H1 (cell line): ENCODE measurements around the gene CLCA1. TPM values are rescaled to one million over a fixed set of nuclear protein-coding genes. Genes with fewer than 3 reads are reported as not detected.

Source experiments
- CTCF ChIA-PET: fragments of 300-600 bp; sonication (Branson Sonifier 250); formaldehyde crosslinking; loops from one replicate; lab custom pipeline; 2021; ENCODE audit not compliant: partially characterized antibody; lab: Charles Lee
- POLR2A ChIA-PET: fragments of 300-600 bp; sonication (Branson Sonifier 250); formaldehyde crosslinking; loops from one replicate; lab custom pipeline; 2021; ENCODE audit warnings: inconsistent platforms; ENCODE audit not compliant: partially characterized antibody; lab: Charles Lee
- DNase-seq, 2 experiments: peaks; one replicate each; pipeline versions ENCODE4 v3.0.0 to v3.0.0-alpha.2; 2010 to 2022; ENCODE audit warnings: low spot score in 2 of 2, low read depth in 1 of 2, mixed read lengths in 1 of 2
- FAIRE-seq: peaks from 2 replicates; lab custom pipeline; 2011; peaks lifted over from hg19 to GRCh38; lab: Jason Lieb, UNC
- H2AFZ ChIP-seq: 2 replicates; pipeline ENCODE4 v1.8.1; 2012; ENCODE audit warnings: low read length, inconsistent platforms
- H2AK5ac ChIP-seq: 2 replicates; pipeline ENCODE4 v1.6.1; 2013; ENCODE audit warnings: low read depth, low read length
- H2BK120ac ChIP-seq: replicated peaks from 2 replicates; pipeline ENCODE3; 2013; ENCODE audit warnings: low read depth, low read length, inconsistent platforms
- H2BK12ac ChIP-seq: 2 replicates; pipeline ENCODE4 v1.6.1; 2013; ENCODE audit warnings: low read depth, low read length
- H2BK15ac ChIP-seq: 2 replicates; pipeline ENCODE4 v1.6.1; 2013; ENCODE audit warnings: low read length
- H2BK20ac ChIP-seq: 2 replicates; pipeline ENCODE4 v1.6.1; 2013; ENCODE audit warnings: low read length
- H2BK5ac ChIP-seq: 2 replicates; pipeline ENCODE4 v1.6.1; 2013; ENCODE audit warnings: low read depth, low read length
- H3K14ac ChIP-seq: 2 replicates; pipeline ENCODE4 v1.6.1; 2013; ENCODE audit warnings: inconsistent platforms; ENCODE audit not compliant: insufficient read length
- H3K18ac ChIP-seq: 2 replicates; pipeline ENCODE4 v1.6.1; 2013; ENCODE audit warnings: low read length; ENCODE audit errors: extremely low read depth
- H3K23ac ChIP-seq: 2 replicates; pipeline ENCODE4 v1.6.1; 2013; ENCODE audit warnings: inconsistent platforms; ENCODE audit not compliant: insufficient read length
- H3K23me2 ChIP-seq: 2 replicates; pipeline ENCODE4 v1.6.1; 2013; ENCODE audit warnings: low read depth, low read length
- H3K27ac ChIP-seq: 2 replicates; pipeline ENCODE4 v1.6.1; 2011; ENCODE audit warnings: low read depth, low read length, inconsistent platforms
- H3K27me3 ChIP-seq, 4 experiments: replicated peaks in 1 of 4; 1 replicate in 1 of 4; 2 replicates in 3 of 4; pipeline versions ENCODE4 v1.6.1 to v1.8.1; 2011 to 2013; ENCODE audit warnings: low read length in 3 of 4, mild to moderate bottlenecking in 3 of 4, inconsistent platforms in 2 of 4, mixed read lengths in 2 of 4, moderate library complexity in 1 of 4; ENCODE audit not compliant: control insufficient read depth in 3 of 4, insufficient read depth in 3 of 4; ENCODE audit errors: extremely low read depth in 1 of 4
- H3K36me3 ChIP-seq, 4 experiments: 2 replicates each; pipeline versions ENCODE4 v1.6.1 to v1.8.1; 2011 to 2013; ENCODE audit warnings: mild to moderate bottlenecking in 4 of 4, low read length in 3 of 4, moderate library complexity in 2 of 4, control low read depth in 1 of 4, inconsistent platforms in 1 of 4; ENCODE audit not compliant: insufficient read depth in 4 of 4, control insufficient read depth in 2 of 4
- H3K4ac ChIP-seq: replicated peaks from 2 replicates; pipeline ENCODE3; 2013; ENCODE audit warnings: low read length, low read depth, mixed read lengths, inconsistent platforms; ENCODE audit not compliant: insufficient read length
- H3K4me1 ChIP-seq, 4 experiments: replicated peaks in 1 of 4; 1 replicate in 1 of 4; 2 replicates in 3 of 4; pipeline versions ENCODE4 v1.6.1 to v1.8.1; 2011 to 2013; ENCODE audit warnings: low read length in 3 of 4, inconsistent platforms in 2 of 4, mixed read lengths in 1 of 4; ENCODE audit not compliant: insufficient read depth in 4 of 4, control insufficient read depth in 3 of 4
- H3K4me2 ChIP-seq, 2 experiments: 2 replicates each; pipeline versions ENCODE4 v1.6.1 to v1.8.1; 2011 to 2013; ENCODE audit warnings: low read depth in 2 of 2, low read length in 2 of 2, control low read depth in 1 of 2, inconsistent platforms in 1 of 2, mild to moderate bottlenecking in 1 of 2; ENCODE audit not compliant: insufficient read depth in 1 of 2
- H3K4me3 ChIP-seq, 4 experiments: fragments of 200-600, 300-600 bp in 1 of 4; sonication (generic), shearing (Covaris generic), sonication (Bioruptor Twin) in 1 of 4; 2 replicates each; pipeline versions ENCODE4 v1.5.1 to v1.8.1; 2011 to 2016; ENCODE audit warnings: low read length in 4 of 4, low read depth in 3 of 4, control low read depth in 2 of 4, inconsistent platforms in 2 of 4, mild to moderate bottlenecking in 2 of 4, mixed read lengths in 1 of 4, moderate library complexity in 1 of 4; ENCODE audit not compliant: insufficient read depth in 2 of 4; ENCODE audit errors: extremely low read depth in 1 of 4
- H3K56ac ChIP-seq: replicated peaks from 2 replicates; pipeline ENCODE3; 2013; ENCODE audit warnings: low read depth, mild to moderate bottlenecking, mixed read lengths, low read length, inconsistent platforms; ENCODE audit not compliant: insufficient read length
- H3K79me1 ChIP-seq: 2 replicates; pipeline ENCODE4 v1.6.1; 2013; ENCODE audit warnings: low read depth, low read length, control low read depth
- H3K79me2 ChIP-seq, 2 experiments: 2 replicates each; pipeline versions ENCODE4 v1.6.1 to v1.8.1; 2012 to 2013; ENCODE audit warnings: low read length in 2 of 2, mild to moderate bottlenecking in 2 of 2, inconsistent platforms in 1 of 2; ENCODE audit not compliant: insufficient read depth in 2 of 2, control insufficient read depth in 1 of 2
- H3K9ac ChIP-seq, 4 experiments: replicated peaks in 1 of 4; 1 replicate in 1 of 4; 2 replicates in 3 of 4; pipeline versions ENCODE4 v1.6.1 to v1.8.1; 2011 to 2013; ENCODE audit warnings: low read depth in 3 of 4, low read length in 3 of 4, control low read depth in 2 of 4, mild to moderate bottlenecking in 2 of 4, moderate library complexity in 2 of 4, inconsistent platforms in 1 of 4; ENCODE audit errors: extremely low read depth in 1 of 4
- H3K9me3 ChIP-seq, 2 experiments: 2 replicates each; pipeline versions ENCODE4 v1.6.1 to v1.8.1; 2012 to 2013; ENCODE audit warnings: mild to moderate bottlenecking in 2 of 2, moderate library complexity in 2 of 2, control low read depth in 1 of 2, inconsistent platforms in 1 of 2, low read depth in 1 of 2, low read length in 1 of 2, mixed read lengths in 1 of 2; ENCODE audit not compliant: insufficient read depth in 2 of 2
- H4K20me1 ChIP-seq, 2 experiments: replicated peaks in 1 of 2; 2 replicates each; pipeline versions ENCODE3 to v1.8.1; 2011 to 2013; ENCODE audit warnings: inconsistent platforms in 2 of 2, low read length in 2 of 2, mild to moderate bottlenecking in 1 of 2; ENCODE audit not compliant: insufficient read depth in 2 of 2, control insufficient read depth in 1 of 2
- H4K5ac ChIP-seq: 2 replicates; pipeline ENCODE4 v1.6.1; 2013; ENCODE audit warnings: low read length, low read depth, mixed read lengths, inconsistent platforms; ENCODE audit not compliant: insufficient read length
- H4K8ac ChIP-seq: 2 replicates; pipeline ENCODE4 v1.8.0; 2013; ENCODE audit warnings: mild to moderate bottlenecking, moderate library complexity, low read length, inconsistent platforms; ENCODE audit not compliant: insufficient read depth; ENCODE audit errors: extremely low read depth
- H4K91ac ChIP-seq: replicated peaks from 2 replicates; pipeline ENCODE3; 2013; ENCODE audit warnings: low read length, mixed read lengths, inconsistent platforms; ENCODE audit not compliant: insufficient read length
- GABPA ChIP-seq: IDR thresholded peaks from 2 replicates; pipeline ENCODE4 v1.6.1; 2011; ENCODE audit warnings: mild to moderate bottlenecking, low read length, moderate library complexity, borderline replicate concordance; ENCODE audit not compliant: insufficient read depth
- GTF2F1 ChIP-seq: IDR thresholded peaks from 2 replicates; pipeline ENCODE4 v1.6.1; 2012; ENCODE audit warnings: low read depth, low read length, improper control_type of control experiment, borderline replicate concordance
- KDM1A ChIP-seq: fragments of 200-600, 300-600 bp; sonication (generic); IDR thresholded peaks from 2 replicates; pipeline ENCODE4 v1.7.1; 2016; ENCODE audit warnings: mild to moderate bottlenecking, low read length, borderline replicate concordance
- RXRA ChIP-seq: IDR thresholded peaks from 2 replicates; pipeline ENCODE4 v1.6.1; 2011; ENCODE audit warnings: low read depth, mild to moderate bottlenecking, low read length, moderate library complexity; ENCODE audit not compliant: insufficient read depth
- SP2 ChIP-seq: IDR thresholded peaks from 2 replicates; pipeline ENCODE4 v1.6.1; 2012; ENCODE audit warnings: mild to moderate bottlenecking, low read length, inconsistent platforms
- ZNF274 ChIP-seq: IDR thresholded peaks from 2 replicates; pipeline ENCODE4 v1.7.0; 2012; ENCODE audit warnings: low read length, borderline replicate concordance; ENCODE audit errors: extremely low read depth
- WGBS, 2 experiments: shearing (Covaris generic) in 1 of 2; methylation state at CpG; one replicate each; pipeline versions ENCODE4 v1.1.6 to v1.1.7; 2013 to 2015; ENCODE audit warnings: low lambda C conversion rate in 2 of 2, mixed read lengths in 2 of 2, inconsistent platforms in 1 of 2, low coverage in 1 of 2, missing lambda C conversion rate in 1 of 2; ENCODE audit not compliant: insufficient replicate concordance in 2 of 2, insufficient coverage in 1 of 2, insufficient read length in 1 of 2; ENCODE audit errors: extremely low coverage in 1 of 2, missing lambda C conversion rate in 1 of 2; 5-methylcytosine and 5-hydroxymethylcytosine counted together
- polyA plus RNA-seq, 7 experiments: library from polyadenylated mRNA; depleted of rRNA in 3 of 7; stranded (reverse) in 5 of 7; unstranded in 2 of 7; fragments of >200 nt in 5 of 7; fragments of 200-250 nt in 2 of 7; gene quantifications; 1 replicate in 5 of 7; 2 replicates in 1 of 7; 4 replicates in 1 of 7; pipeline versions ENCODE4 v1.2.1 to v1.2.3, GENCODE V29; 2011 to 2013; ENCODE audit warnings: missing spikeins in 2 of 7, mixed read lengths in 2 of 7
- total RNA-seq: library from RNA; stranded (reverse); fragmentation: NEBNext Ultra II Directional; extraction: Animal tissue kit (Norgen Biotek cat#: 25700); gene quantifications from 2 replicates; pipeline ENCODE4 v1.2.1, GENCODE V29; 2021

The CLCA1 gene
- total and polyA plus RNA-seq, 2 of the 8 experiments (the other 6 are each of a cell fraction or from before 2014, with no cell fraction given): not detected

- Histone ChIP-seq H3K4me1 (no peaks in the 10 kb centered on the region), H2BK15ac (no peak overlapping the region), H4K5ac (no peak overlapping the region), H3K36me3 (peaks cover 0 to 6% (median 0%) of the 10 kb centered on the region in 4 experiments; a peak in 1 of 8 replicates), H2BK20ac (no peak overlapping the region), H2BK12ac (no peak overlapping the region), H3K4ac (no peak overlapping the region), H3K9ac (no peak overlapping the region), H4K20me1 (no peaks in the 10 kb centered on the region), H3K4me2 (no peak overlapping the region), H2BK120ac (no peak overlapping the region), H3K18ac (no peak overlapping the region), H3K9me3 (peaks cover 4 to 8% of the 10 kb centered on the region in 2 experiments; a peak in 2 of 4 replicates), H3K23me2 (no peaks in the 10 kb centered on the region), H3K27me3 (no peaks in the 10 kb centered on the region), H3K4me3 (no peak overlapping the region), H4K91ac (no peak overlapping the region), H2AFZ (no peak overlapping the region), H3K23ac (no peak overlapping the region), H3K79me1 (no peaks in the 10 kb centered on the region), H3K27ac (no peak overlapping the region), H3K14ac (no peak overlapping the region), H4K8ac (no peak overlapping the region), H3K56ac (no peak overlapping the region), H2AK5ac (no peak overlapping the region), H3K79me2 (no peaks in the 10 kb centered on the region), H2BK5ac (no peak overlapping the region)
- ChIA-PET POLR2A (no interaction called here), CTCF (interaction anchor here (0.9 to 2.6 kb wide), 5 partner anchors 16 to 191 kb away, joined by 3 to 10 read pairs (median 5); no protein-coding TSS in a partner anchor)
- DNase-seq (no peak), FAIRE-seq (no peak)
- WGBS, 2 experiments: 92% methylated on average over 28 of the region's 32 CpGs; no CpG with 5 or more reads in 1 of the 2 experiments
- TF ChIP-seq GTF2F1 (no peak), GABPA (no peak), RXRA (no peak), SP2 (no peak), ZNF274 (no peak), KDM1A (no peak)
Measured at GRCh38 chr1:86523670-86524354, 55.1 kb downstream of the CLCA1 start.
